DOHH2 (cell line): ENCODE measurements around the gene KRTAP19-1.

Experiments
- EZH2phosphoT487 ChIP-seq: fragments of 200-600 bp; sonication (generic); IDR thresholded peaks from 2 replicates; pipeline ENCODE4 v1.6.1; 2017; ENCODE audit warnings: borderline replicate concordance, mild to moderate bottlenecking, antibody characterized with exemption, low read length, moderate library complexity, mixed read lengths
- TF ChIP-seq, protein P1 (sequence below): fragments of 200-600 bp; sonication (generic); IDR thresholded peaks from one replicate; pipeline ENCODE4 v1.5.1; 2014; ENCODE audit warnings: antibody characterized with exemption, mild to moderate bottlenecking, low read depth, low read length; ENCODE audit not compliant: poor library complexity, severe bottlenecking

DNA sequence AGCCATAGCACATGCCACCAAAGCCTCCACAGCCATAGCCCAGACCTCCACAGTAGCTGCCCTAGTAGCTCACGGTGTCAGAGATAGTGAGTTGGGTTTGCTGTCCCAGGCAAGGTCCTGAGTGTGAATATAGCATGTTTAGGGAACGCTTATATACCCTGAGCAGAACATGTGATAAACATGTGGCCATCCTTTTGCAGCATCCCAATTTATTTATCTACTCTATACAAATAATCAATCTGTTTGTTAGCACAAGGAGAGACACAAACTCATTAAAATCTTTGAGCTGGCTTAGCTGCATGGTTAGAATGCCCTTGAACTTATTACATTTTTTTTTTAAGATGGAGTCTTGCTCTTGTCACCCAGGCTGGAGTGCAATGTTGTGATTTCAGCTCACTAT is 7.2 kb upstream of the KRTAP19-1 start, which contains the start of gene KRTAP19-2:
- TF ChIP-seq, protein P1, sequence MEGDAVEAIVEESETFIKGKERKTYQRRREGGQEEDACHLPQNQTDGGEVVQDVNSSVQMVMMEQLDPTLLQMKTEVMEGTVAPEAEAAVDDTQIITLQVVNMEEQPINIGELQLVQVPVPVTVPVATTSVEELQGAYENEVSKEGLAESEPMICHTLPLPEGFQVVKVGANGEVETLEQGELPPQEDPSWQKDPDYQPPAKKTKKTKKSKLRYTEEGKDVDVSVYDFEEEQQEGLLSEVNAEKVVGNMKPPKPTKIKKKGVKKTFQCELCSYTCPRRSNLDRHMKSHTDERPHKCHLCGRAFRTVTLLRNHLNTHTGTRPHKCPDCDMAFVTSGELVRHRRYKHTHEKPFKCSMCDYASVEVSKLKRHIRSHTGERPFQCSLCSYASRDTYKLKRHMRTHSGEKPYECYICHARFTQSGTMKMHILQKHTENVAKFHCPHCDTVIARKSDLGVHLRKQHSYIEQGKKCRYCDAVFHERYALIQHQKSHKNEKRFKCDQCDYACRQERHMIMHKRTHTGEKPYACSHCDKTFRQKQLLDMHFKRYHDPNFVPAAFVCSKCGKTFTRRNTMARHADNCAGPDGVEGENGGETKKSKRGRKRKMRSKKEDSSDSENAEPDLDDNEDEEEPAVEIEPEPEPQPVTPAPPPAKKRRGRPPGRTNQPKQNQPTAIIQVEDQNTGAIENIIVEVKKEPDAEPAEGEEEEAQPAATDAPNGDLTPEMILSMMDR, result no peak
- no peak for TF ChIP-seq EZH2phosphoT487
